ENCODE measurements around the gene GRB10.
"Not testable (repeated sequence)": the region's sequence is repeated elsewhere in the genome, so short reads cannot be mapped to it uniquely, and the experiment has no call there.

The GRB10 gene

GRCh38 chr7:50587737-50588136, 195.0 kb downstream of the GRB10 start:
- DNase-seq (ENCODE audit: extremely low spot score) = no peak
- no peak for TF ChIP-seq NFRKB (IDR thresholded peaks at IDR 0.05)
- TF ChIP-seq L3MBTL2 (conservative IDR thresholded peaks at IDR 0.05) = no peak
- TF ChIP-seq ELF4 (IDR thresholded peaks at IDR 0.05) = no peak
- no peak for TF ChIP-seq SUZ12 (IDR thresholded peaks at IDR 0.05)
- TF ChIP-seq LEF1 (IDR thresholded peaks at IDR 0.05; ENCODE audit: borderline replicate concordance) = no peak
- no peak for TF ChIP-seq HDGF (IDR thresholded peaks at IDR 0.05; ENCODE audit: borderline replicate concordance)
- no peak for TF ChIP-seq BHLHE40 (IDR thresholded peaks at IDR 0.05; ENCODE audit: borderline replicate concordance)
- no peak for TF ChIP-seq TARDBP (IDR thresholded peaks at IDR 0.05)
- no peak for TF ChIP-seq FOXK2 (IDR thresholded peaks at IDR 0.05)
- TF ChIP-seq PKNOX1 (IDR thresholded peaks at IDR 0.05) = no peak
- TF ChIP-seq ZNF384 (IDR thresholded peaks at IDR 0.05) = no peak
- no peak for TF ChIP-seq ARNT (IDR thresholded peaks at IDR 0.05)
- TF ChIP-seq CTBP1 (IDR thresholded peaks at IDR 0.05; ENCODE audit: borderline replicate concordance) = no peak
- no peak for TF ChIP-seq FOXM1 (IDR thresholded peaks at IDR 0.05; ENCODE audit: borderline replicate concordance)
- TF ChIP-seq FOXA1 (IDR thresholded peaks at IDR 0.05) = no peak
- no peak for TF ChIP-seq SP1 (IDR thresholded peaks at IDR 0.05)
- ChIA-PET POLR2A (no interaction called here), CTCF (interaction anchor here (0.6 kb wide), 1 partner anchor 36 kb away, joined by 3 read pairs; no protein-coding TSS in a partner anchor)

GRCh38 chr7:50584793-50585408, 197.8 kb downstream of the GRB10 start:
- CTCF ChIA-PET = no interaction called here

DNA sequence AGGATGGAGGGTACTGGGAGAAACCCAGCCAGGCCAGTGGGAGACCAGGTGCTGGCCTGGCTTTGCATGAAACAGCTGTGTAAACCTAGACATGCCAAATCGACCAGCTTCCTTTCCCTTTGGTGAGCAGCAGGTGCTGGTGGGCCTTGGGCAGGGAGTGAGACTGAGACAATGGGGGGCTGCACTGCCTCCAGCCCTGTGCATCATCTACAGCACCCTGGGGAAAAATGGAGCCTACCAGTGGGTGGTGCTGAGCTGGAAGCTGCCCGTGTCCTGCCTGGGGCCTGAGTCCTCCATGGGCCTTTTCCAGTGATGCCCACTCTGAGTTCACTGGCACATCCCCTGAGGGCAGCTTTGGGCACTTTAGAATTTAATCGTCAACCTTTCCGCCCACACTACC, 198.3 kb downstream of the GRB10 start:
- DNase-seq (ENCODE audit: extremely low spot score) = no peak
- TF ChIP-seq L3MBTL2 (conservative IDR thresholded peaks at IDR 0.05) (no peak), PKNOX1 (IDR thresholded peaks at IDR 0.05) (no peak), BHLHE40 (IDR thresholded peaks at IDR 0.05; ENCODE audit: borderline replicate concordance) (no peak), NFRKB (IDR thresholded peaks at IDR 0.05) (no peak), HDGF (IDR thresholded peaks at IDR 0.05; ENCODE audit: borderline replicate concordance) (no peak), TARDBP (IDR thresholded peaks at IDR 0.05) (no peak), CTBP1 (IDR thresholded peaks at IDR 0.05; ENCODE audit: borderline replicate concordance) (no peak), FOXM1 (IDR thresholded peaks at IDR 0.05; ENCODE audit: borderline replicate concordance) (no peak), ZNF384 (IDR thresholded peaks at IDR 0.05) (no peak), LEF1 (IDR thresholded peaks at IDR 0.05; ENCODE audit: borderline replicate concordance) (no peak)
- ChIA-PET CTCF (no interaction called here), POLR2A (no interaction called here)

More at GRCh38 chr7:50584793-50585408, 197.8 kb downstream of the GRB10 start:
- POLR2A ChIA-PET = no interaction called here
- no peak for TF ChIP-seq LEF1 (IDR thresholded peaks at IDR 0.05; ENCODE audit: borderline replicate concordance)
- TF ChIP-seq BHLHE40 (IDR thresholded peaks at IDR 0.05; ENCODE audit: borderline replicate concordance) = no peak
- no peak for DNase-seq (ENCODE audit: extremely low spot score)

- DNase-seq (ENCODE audit: extremely low spot score); POLR2A ChIA-PET; CTCF ChIA-PET: not testable (repeated sequence)
Measured at GRCh38 chr7:50583295-50583694, 199.4 kb downstream of the GRB10 start.

GRCh38 chr7:50582271-50582670, 200.4 kb downstream of the GRB10 start:
- CTCF ChIA-PET; POLR2A ChIA-PET; DNase-seq (ENCODE audit: extremely low spot score): not testable (repeated sequence)

DNA sequence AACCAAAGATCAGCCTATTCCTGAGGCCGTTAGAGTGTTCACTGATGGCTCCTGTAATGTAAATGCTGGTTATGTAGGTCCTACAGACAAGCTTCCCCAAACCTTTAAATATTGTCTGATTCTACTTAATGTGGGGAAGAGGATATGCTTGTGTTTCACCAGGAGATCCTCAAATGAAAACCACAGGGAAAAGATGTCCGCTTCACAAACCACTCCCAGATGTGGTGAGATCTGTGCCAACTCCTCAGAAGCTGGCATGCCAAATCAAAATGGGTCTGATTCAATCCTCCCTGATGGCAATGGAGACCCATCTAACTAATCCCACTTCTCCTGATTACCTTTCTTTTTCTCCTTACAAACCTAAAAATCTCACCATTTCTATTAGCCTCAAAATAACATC, 202.0 kb downstream of the GRB10 start:
- POLR2A ChIA-PET = interaction anchor here (1.2 kb wide), 1 partner anchor 10 kb away, joined by 3 read pairs; no protein-coding TSS in a partner anchor
- DNase-seq (ENCODE audit: extremely low spot score); CTCF ChIA-PET: not testable (repeated sequence)

DNA sequence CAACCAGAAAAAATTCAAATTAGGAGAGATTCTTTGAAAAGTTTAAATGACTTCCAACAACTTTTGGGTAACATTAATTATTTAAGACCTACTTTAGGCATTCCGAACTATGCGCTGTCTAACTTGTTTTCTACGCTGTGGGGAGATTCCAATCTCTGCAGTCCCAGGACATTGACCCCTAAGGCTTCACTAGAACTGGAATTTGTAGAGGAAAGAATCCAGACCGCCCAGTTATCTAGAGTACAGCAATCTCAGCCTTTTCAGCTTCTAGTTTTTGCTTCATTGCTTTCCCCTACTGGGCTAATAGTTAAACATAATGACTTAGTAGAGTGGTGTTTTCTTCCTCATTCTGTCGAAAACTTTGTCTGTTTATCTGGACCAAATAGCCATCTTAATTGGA, 202.6 kb downstream of the GRB10 start:
- ChIA-PET POLR2A (interaction anchor here (1.2 kb wide), 1 partner anchor 10 kb away, joined by 3 read pairs; no protein-coding TSS in a partner anchor), CTCF (no interaction called here)
- no peak for TF ChIP-seq L3MBTL2 (conservative IDR thresholded peaks at IDR 0.05)
- no peak for TF ChIP-seq HDGF (IDR thresholded peaks at IDR 0.05; ENCODE audit: borderline replicate concordance)
- TF ChIP-seq CTBP1 (IDR thresholded peaks at IDR 0.05; ENCODE audit: borderline replicate concordance) = no peak
- no peak for TF ChIP-seq ZNF384 (IDR thresholded peaks at IDR 0.05)
- no peak for TF ChIP-seq FOXA1 (IDR thresholded peaks at IDR 0.05)
- TF ChIP-seq NFRKB (IDR thresholded peaks at IDR 0.05) = no peak
- no peak for TF ChIP-seq FOXM1 (IDR thresholded peaks at IDR 0.05; ENCODE audit: borderline replicate concordance)
- no peak for TF ChIP-seq TARDBP (IDR thresholded peaks at IDR 0.05)
- TF ChIP-seq BHLHE40 (IDR thresholded peaks at IDR 0.05; ENCODE audit: borderline replicate concordance) = no peak
- no peak for TF ChIP-seq PKNOX1 (IDR thresholded peaks at IDR 0.05)
- TF ChIP-seq ELF4 (IDR thresholded peaks at IDR 0.05) = no peak
- TF ChIP-seq ARNT (IDR thresholded peaks at IDR 0.05) = no peak
- no peak for TF ChIP-seq SUZ12 (IDR thresholded peaks at IDR 0.05)
- TF ChIP-seq SP1 (IDR thresholded peaks at IDR 0.05) = no peak
- no peak for TF ChIP-seq FOXK2 (IDR thresholded peaks at IDR 0.05)
- no peak for TF ChIP-seq LEF1 (IDR thresholded peaks at IDR 0.05; ENCODE audit: borderline replicate concordance)
- no peak for DNase-seq (ENCODE audit: extremely low spot score)

GRCh38 chr7:50578105-50578504, 204.6 kb downstream of the GRB10 start:
- POLR2A ChIA-PET; DNase-seq (ENCODE audit: extremely low spot score); CTCF ChIA-PET: not testable (repeated sequence)
